ENCODE data around the gene NWD2. TPM values are rescaled to one million over a fixed set of nuclear protein-coding genes. Genes with fewer than 3 reads are reported as not detected.

Gene NWD2
- total RNA-seq, 1 donor from 2014 or later = not detected

Small RNAs within 50 kb of the gene (small RNA-seq; reads per million reads assigned to genes)
- not detected for gene MIR4801

Data from skeletal muscle tissue (tissue), 2 donors.